KMS-11 (cell line): ENCODE results near the gene F13A1.

ENCODE experiments used
- H2AFZ ChIP-seq: fragments of 200-600 bp; sonication (generic); 2 replicates; pipeline ENCODE4 v1.6.1; 2016; ENCODE audit warnings: antibody characterized with exemption, mixed run types, low read depth
- H3K27ac ChIP-seq: fragments of 200-600 bp; sonication (generic); 2 replicates; pipeline ENCODE4 v1.6.1; 2016; ENCODE audit warnings: mild to moderate bottlenecking, mixed run types
- H3K27me3 ChIP-seq: fragments of 200-600 bp; sonication (generic); 2 replicates; pipeline ENCODE4 v1.6.1; 2017; ENCODE audit warnings: mild to moderate bottlenecking, low read depth, mixed run types, moderate library complexity; ENCODE audit not compliant: insufficient read depth
- H3K36me3 ChIP-seq: fragments of 200-600 bp; sonication (generic); 2 replicates; pipeline ENCODE4 v1.6.1; 2017; ENCODE audit warnings: mild to moderate bottlenecking, mixed run types; ENCODE audit not compliant: insufficient read depth
- H3K4me1 ChIP-seq: fragments of 200-600 bp; sonication (generic); 2 replicates; pipeline ENCODE4 v1.6.1; 2016; ENCODE audit warnings: mild to moderate bottlenecking, low read depth, mixed run types; ENCODE audit not compliant: poor library complexity, severe bottlenecking
- H3K4me2 ChIP-seq: fragments of 200-600 bp; sonication (generic); 2 replicates; pipeline ENCODE4 v1.7.0; 2016; ENCODE audit warnings: mild to moderate bottlenecking, mixed run types
- H3K4me3 ChIP-seq: fragments of 200-600 bp; sonication (generic); IDR thresholded peaks from 2 replicates; pipeline ENCODE4 v1.6.1; 2017; ENCODE audit warnings: low read depth, low read length, mixed read lengths; ENCODE audit not compliant: insufficient read depth
- H3K79me2 ChIP-seq: fragments of 200-600 bp; sonication (generic); 2 replicates; pipeline ENCODE4 v1.6.1; 2016; ENCODE audit warnings: low read depth, mixed run types; ENCODE audit not compliant: insufficient read depth
- H3K9ac ChIP-seq: fragments of 200-600 bp; sonication (generic); 2 replicates; pipeline ENCODE4 v1.6.1; 2016; ENCODE audit warnings: mild to moderate bottlenecking, mixed run types
- H4K20me1 ChIP-seq: fragments of 200-600 bp; sonication (generic); 2 replicates; pipeline ENCODE4 v1.6.1; 2016; ENCODE audit warnings: mild to moderate bottlenecking, mixed run types; ENCODE audit not compliant: insufficient read depth
- CTCF ChIP-seq: fragments of 200-600 bp; sonication (generic); conservative IDR thresholded peaks from 2 replicates; pipeline ENCODE4 v1.6.1; 2017; ENCODE audit warnings: low read depth, mild to moderate bottlenecking, antibody characterized with exemption, low read length, moderate library complexity, mixed read lengths

Gene F13A1

GRCh38 chr6:6352772-6353171, 32.3 kb upstream of the F13A1 start:
- H3K27ac ChIP-seq = no peak overlapping the region
- no peak overlapping the region for H3K4me2 ChIP-seq
- no peaks in the 10 kb centered on the region for H3K79me2 ChIP-seq
- H3K27me3 ChIP-seq = no peaks in the 10 kb centered on the region
- H3K9ac ChIP-seq = no peak overlapping the region
- no peaks in the 10 kb centered on the region for H4K20me1 ChIP-seq
- no peaks in the 10 kb centered on the region for H3K36me3 ChIP-seq
- no peak overlapping the region for H2AFZ ChIP-seq
- TF ChIP-seq CTCF = no peak
- H3K4me1 ChIP-seq = no peaks in the 10 kb centered on the region
- no peak overlapping the region for H3K4me3 ChIP-seq

DNA sequence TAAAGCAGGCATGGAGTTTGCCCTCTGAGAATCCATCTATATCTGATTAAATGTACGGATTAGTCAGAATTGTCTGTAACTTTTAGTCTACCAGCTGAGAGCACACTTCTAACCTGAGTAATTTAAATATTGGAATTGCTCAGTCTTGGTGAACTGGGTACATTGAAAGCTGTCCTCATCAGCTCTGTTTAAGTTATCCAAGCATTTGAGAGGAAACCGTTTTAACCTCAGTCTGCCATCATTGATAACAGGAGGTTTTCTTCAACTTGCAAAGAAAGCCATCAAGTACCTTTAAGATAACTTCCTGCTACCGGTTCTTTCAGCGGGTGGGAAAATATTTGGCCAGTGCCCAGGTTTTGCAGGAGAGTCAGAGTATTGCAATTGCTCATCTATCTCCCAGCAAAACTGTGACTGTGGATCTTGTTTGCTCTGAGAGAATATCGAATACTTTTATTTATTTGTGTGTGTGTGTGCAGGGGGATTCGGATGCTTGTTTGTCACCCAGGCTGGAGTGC, 31.1 kb upstream of the F13A1 start:
- no peaks in the 10 kb centered on the region for H3K27me3 ChIP-seq
- H4K20me1 ChIP-seq = no peaks in the 10 kb centered on the region
- no peak overlapping the region for H2AFZ ChIP-seq
- H3K9ac ChIP-seq = no peak overlapping the region
- H3K79me2 ChIP-seq = no peaks in the 10 kb centered on the region
- no peak overlapping the region for H3K4me3 ChIP-seq
- H3K4me1 ChIP-seq = no peaks in the 10 kb centered on the region
- no peaks in the 10 kb centered on the region for H3K36me3 ChIP-seq
- H3K4me2 ChIP-seq = no peak overlapping the region
- TF ChIP-seq CTCF = no peak
- H3K27ac ChIP-seq = no peak overlapping the region

DNA sequence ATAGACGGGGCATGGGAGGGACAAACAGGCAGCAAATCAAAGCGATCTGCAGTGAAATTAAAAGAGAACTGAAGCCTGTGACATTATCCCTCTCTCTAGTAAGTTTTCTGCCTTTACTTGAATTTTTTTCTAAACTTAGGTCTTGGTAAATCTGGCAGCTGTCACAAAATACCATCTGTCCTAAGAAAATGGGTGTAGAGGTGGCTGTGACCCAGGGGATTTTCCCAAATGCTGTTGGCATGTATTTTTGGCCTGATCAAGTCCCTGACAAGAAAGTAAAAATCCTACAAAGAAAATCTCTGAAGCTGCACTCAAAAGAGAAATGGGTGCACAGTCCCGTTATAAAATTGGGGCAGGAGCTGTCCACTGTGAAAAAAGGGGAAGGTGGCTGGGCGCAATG, 30.2 kb upstream of the F13A1 start:
- H3K4me2 ChIP-seq = no peak overlapping the region
- no peaks in the 10 kb centered on the region for H3K79me2 ChIP-seq
- H3K9ac ChIP-seq = no peak overlapping the region
- H3K4me1 ChIP-seq = no peaks in the 10 kb centered on the region
- H3K36me3 ChIP-seq = no peaks in the 10 kb centered on the region
- no peaks in the 10 kb centered on the region for H4K20me1 ChIP-seq
- H3K27me3 ChIP-seq = no peaks in the 10 kb centered on the region
- no peak overlapping the region for H3K4me3 ChIP-seq
- TF ChIP-seq CTCF = no peak
- no peak overlapping the region for H2AFZ ChIP-seq
- no peak overlapping the region for H3K27ac ChIP-seq

DNA sequence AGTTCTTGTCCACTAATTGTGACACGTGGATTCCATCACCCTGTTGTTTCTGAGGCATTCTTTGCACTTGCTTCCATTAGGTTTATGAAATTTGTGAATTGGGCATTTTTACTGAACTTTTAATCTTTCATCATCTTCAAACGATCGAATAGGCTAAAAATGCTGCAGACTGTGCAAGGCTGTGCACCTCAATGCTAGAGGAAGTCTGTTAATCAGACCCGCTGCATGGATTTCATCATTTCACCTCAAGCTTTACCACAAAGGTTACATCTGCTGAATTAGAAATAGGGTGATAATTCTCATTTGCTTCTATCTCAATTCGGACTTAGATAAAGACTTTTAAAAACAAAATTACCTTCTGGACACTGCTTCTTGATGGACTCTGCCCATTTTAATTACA, 27.8 kb upstream of the F13A1 start:
- no peak for TF ChIP-seq CTCF
- H3K27ac ChIP-seq = no peak overlapping the region
- no peak overlapping the region for H3K4me3 ChIP-seq
- H3K4me2 ChIP-seq = no peak overlapping the region
- H3K9ac ChIP-seq = no peak overlapping the region
- H3K79me2 ChIP-seq = no peaks in the 10 kb centered on the region
- H3K4me1 ChIP-seq = no peaks in the 10 kb centered on the region
- H3K27me3 ChIP-seq = no peaks in the 10 kb centered on the region
- no peak overlapping the region for H2AFZ ChIP-seq
- H3K36me3 ChIP-seq = no peaks in the 10 kb centered on the region
- no peaks in the 10 kb centered on the region for H4K20me1 ChIP-seq
